ENCODE results near the gene TAS2R13. TPM values are rescaled to one million over a fixed set of nuclear protein-coding genes. Genes with fewer than 3 reads are reported as not detected.

Gene TAS2R13
- total and polyA plus RNA-seq, 2 of the 4 experiments (the other 2 are of a cell fraction), result 0.03 to 0.90 TPM

DNA sequence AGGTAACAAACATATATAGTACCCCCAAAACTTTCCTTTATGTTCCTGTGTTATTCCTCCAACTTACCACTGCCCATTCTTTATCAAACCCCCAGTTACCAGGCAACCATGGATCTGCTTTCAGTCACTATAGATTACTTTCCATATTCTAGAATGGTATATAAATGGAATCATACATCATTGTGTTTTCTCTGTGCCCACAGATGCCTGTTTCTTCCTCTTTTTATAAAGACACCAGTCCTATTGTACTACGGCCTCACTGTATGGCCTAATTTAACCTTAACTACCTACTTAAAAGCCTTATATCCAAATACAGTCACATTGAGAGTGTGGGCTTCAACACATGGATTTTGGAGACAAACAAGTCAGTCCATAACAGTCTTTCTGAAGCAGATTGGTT is 27.1 kb upstream of the TAS2R13 start:
- Histone ChIP-seq H3K9ac (ENCODE audit: low read depth, low read length) (no peak overlapping the region), H4K5ac (ENCODE audit: low read depth, low read length) (no peak overlapping the region), H2BK15ac (ENCODE audit: low read depth, low read length) (no peak overlapping the region), H4K20me1 (ENCODE audit: insufficient read depth, low read length) (no peaks in the 10 kb centered on the region), H2AK5ac (ENCODE audit: low read depth, low read length) (no peak overlapping the region), H2BK120ac (ENCODE audit: low read depth, low read length) (no peak overlapping the region), H2BK20ac (ENCODE audit: low read depth, low read length) (no peak overlapping the region), H3K23ac (ENCODE audit: low read depth, low read length) (no peak overlapping the region), H3K27ac (ENCODE audit: insufficient read depth, low read length) (no peak overlapping the region), H3K4me2 (ENCODE audit: low read depth, low read length) (no peak overlapping the region), H3K18ac (ENCODE audit: low read depth, low read length) (no peak overlapping the region), H4K8ac (ENCODE audit: low read depth in 2 of 2, low read length in 2 of 2) (no peak overlapping the region), H3K4me3 (ENCODE audit: insufficient read depth, low read depth, low read length) (no peak overlapping the region), H3K4ac (ENCODE audit: low read depth, low read length) (no peak overlapping the region), H3K4me1 (ENCODE audit: control insufficient read depth, insufficient read depth, low read length) (peaks cover 2% of the 10 kb centered on the region; the same call in 1 of the 2 replicates), H3K36me3 (ENCODE audit: control insufficient read depth, insufficient read depth, low read length) (no peaks in the 10 kb centered on the region), H3K9me3 (ENCODE audit: control insufficient read depth, insufficient read depth, low read length) (no peaks in the 10 kb centered on the region), H2AFZ (replicated peaks; ENCODE audit: low read length, poor library complexity) (no peak overlapping the region), H2AK9ac (replicated peaks; ENCODE audit: low read depth, low read length, poor library complexity) (no peak overlapping the region), H3K14ac (replicated peaks; ENCODE audit: low read depth, low read length) (no peak overlapping the region), H3K79me1 (ENCODE audit: low read depth in 1 of 2, low read length in 2 of 2) (no peaks in the 10 kb centered on the region; a peak in 1 of 4 replicates), H2BK5ac (ENCODE audit: low read depth, low read length, poor library complexity, severe bottlenecking) (no peak overlapping the region), H4K91ac (ENCODE audit: insufficient read depth, low read depth, low read length) (no peak overlapping the region), H3K9me1 (ENCODE audit: insufficient read depth, low read length) (no peaks in the 10 kb centered on the region), H3K27me3 (ENCODE audit: control insufficient read depth, insufficient read depth, low read length) (no peaks in the 10 kb centered on the region), H3K56ac (ENCODE audit: extremely low read depth, insufficient read depth, low read length) (no peak overlapping the region)
- POLR2A ChIA-PET (ENCODE audit: unreplicated experiment), result no interaction called here
- CTCF ChIA-PET, result no interaction called here
- no peak for ATAC-seq (ENCODE audit: low read depth)
- WGBS, 2 experiments (ENCODE audit: extremely low coverage in 2 of 2, insufficient read length in 1 of 2), result no CpG with 5 or more reads among the region's 1 CpG
- no peak for TF ChIP-seq CHD1 (IDR thresholded peaks at IDR 0.05; ENCODE audit: low read depth, low read length)
- TF ChIP-seq POLR2A (IDR thresholded peaks at IDR 0.05; ENCODE audit: low read depth, low read length), result no peak
- no peak for TF ChIP-seq SMC3 (IDR thresholded peaks at IDR 0.05; ENCODE audit: low read depth, low read length)
- TF ChIP-seq RFX5 (IDR thresholded peaks at IDR 0.05; ENCODE audit: low read depth, low read length), result no peak
- TF ChIP-seq MAZ (IDR thresholded peaks at IDR 0.05; ENCODE audit: borderline replicate concordance, low read depth, low read length), result no peak
- no peak for TF ChIP-seq MXI1 (IDR thresholded peaks at IDR 0.05; ENCODE audit: borderline replicate concordance, low read depth, low read length)
- TF ChIP-seq, protein P1, sequence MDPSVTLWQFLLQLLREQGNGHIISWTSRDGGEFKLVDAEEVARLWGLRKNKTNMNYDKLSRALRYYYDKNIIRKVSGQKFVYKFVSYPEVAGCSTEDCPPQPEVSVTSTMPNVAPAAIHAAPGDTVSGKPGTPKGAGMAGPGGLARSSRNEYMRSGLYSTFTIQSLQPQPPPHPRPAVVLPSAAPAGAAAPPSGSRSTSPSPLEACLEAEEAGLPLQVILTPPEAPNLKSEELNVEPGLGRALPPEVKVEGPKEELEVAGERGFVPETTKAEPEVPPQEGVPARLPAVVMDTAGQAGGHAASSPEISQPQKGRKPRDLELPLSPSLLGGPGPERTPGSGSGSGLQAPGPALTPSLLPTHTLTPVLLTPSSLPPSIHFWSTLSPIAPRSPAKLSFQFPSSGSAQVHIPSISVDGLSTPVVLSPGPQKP (IDR thresholded peaks at IDR 0.05; ENCODE audit: borderline replicate concordance, low read depth, low read length), result no peak
- TF ChIP-seq, protein P2, sequence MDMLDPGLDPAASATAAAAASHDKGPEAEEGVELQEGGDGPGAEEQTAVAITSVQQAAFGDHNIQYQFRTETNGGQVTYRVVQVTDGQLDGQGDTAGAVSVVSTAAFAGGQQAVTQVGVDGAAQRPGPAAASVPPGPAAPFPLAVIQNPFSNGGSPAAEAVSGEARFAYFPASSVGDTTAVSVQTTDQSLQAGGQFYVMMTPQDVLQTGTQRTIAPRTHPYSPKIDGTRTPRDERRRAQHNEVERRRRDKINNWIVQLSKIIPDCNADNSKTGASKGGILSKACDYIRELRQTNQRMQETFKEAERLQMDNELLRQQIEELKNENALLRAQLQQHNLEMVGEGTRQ (IDR thresholded peaks at IDR 0.05; ENCODE audit: low read depth, low read length), result no peak
- no peak for TF ChIP-seq RAD21 (IDR thresholded peaks at IDR 0.05; ENCODE audit: low read length)
- no peak for TF ChIP-seq FOS (IDR thresholded peaks at IDR 0.05; ENCODE audit: low read depth, low read length)
- no peak for TF ChIP-seq NFE2L2 (IDR thresholded peaks at IDR 0.05; ENCODE audit: low read depth, low read length)
- TF ChIP-seq, protein P3, sequence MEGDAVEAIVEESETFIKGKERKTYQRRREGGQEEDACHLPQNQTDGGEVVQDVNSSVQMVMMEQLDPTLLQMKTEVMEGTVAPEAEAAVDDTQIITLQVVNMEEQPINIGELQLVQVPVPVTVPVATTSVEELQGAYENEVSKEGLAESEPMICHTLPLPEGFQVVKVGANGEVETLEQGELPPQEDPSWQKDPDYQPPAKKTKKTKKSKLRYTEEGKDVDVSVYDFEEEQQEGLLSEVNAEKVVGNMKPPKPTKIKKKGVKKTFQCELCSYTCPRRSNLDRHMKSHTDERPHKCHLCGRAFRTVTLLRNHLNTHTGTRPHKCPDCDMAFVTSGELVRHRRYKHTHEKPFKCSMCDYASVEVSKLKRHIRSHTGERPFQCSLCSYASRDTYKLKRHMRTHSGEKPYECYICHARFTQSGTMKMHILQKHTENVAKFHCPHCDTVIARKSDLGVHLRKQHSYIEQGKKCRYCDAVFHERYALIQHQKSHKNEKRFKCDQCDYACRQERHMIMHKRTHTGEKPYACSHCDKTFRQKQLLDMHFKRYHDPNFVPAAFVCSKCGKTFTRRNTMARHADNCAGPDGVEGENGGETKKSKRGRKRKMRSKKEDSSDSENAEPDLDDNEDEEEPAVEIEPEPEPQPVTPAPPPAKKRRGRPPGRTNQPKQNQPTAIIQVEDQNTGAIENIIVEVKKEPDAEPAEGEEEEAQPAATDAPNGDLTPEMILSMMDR (conservative IDR thresholded peaks at IDR 0.05; ENCODE audit: low read depth, low read length), result no peak
- in situ Hi-C loops (cut with MboI; ENCODE audit: low sequenced_read_pairs) (no loop called here), dilution Hi-C loops (cut with HindIII; ENCODE audit: low sequenced_read_pairs, unreplicated experiment) (no loop called here), intact Hi-C loops (cut with micrococcal nuclease) (no loop called here)
- no TSS peak for BruUV-seq (replicated peaks)
- DNase-seq, result no peak

All from IMR-90 (cell line).